T47D (cell line): ENCODE results near the gene TIMM8A.

ENCODE experiments used
- DNase-seq, 2 experiments: peaks; one replicate each; pipeline versions ENCODE4 v3.0.0 to v3.0.0-alpha.2; 2011 to 2012; ENCODE audit warnings: low read depth in 1 of 2, low spot score in 1 of 2
- JUND ChIP-seq: IDR thresholded peaks from 2 replicates; pipeline ENCODE4 v1.6.1; 2012; ENCODE audit warnings: low read depth
- in situ Hi-C: cut with HindIII; loops from 2 replicates; pipeline ENCODE4 v1.10.0; 2016; ENCODE audit warnings: low sequenced_read_pairs, low pct_unique_long_range_greater_than_20kb

TIMM8A gene

GRCh38 chrX:101348452-101349192 is at the start of gene TIMM8A:
TIMM8A (minus strand) TSS chrX:101348742; CDS start chrX:101348664, 78 bp downstream.
- no peak for TF ChIP-seq JUND
- peak; percentile 48 to 79 for DNase-seq
- in situ Hi-C loops: no loop called here

- TF ChIP-seq JUND: no peak
- DNase-seq: no peak
- in situ Hi-C loops: no loop called here
Observed at GRCh38 chrX:101397779-101398178, 49.2 kb upstream of the TIMM8A start.

GRCh38 chrX:101395789-101396188 is 47.2 kb upstream of the TIMM8A start:
- TF ChIP-seq JUND: no peak
- in situ Hi-C loops: no loop called here
- DNase-seq: no peak

GRCh38 chrX:101394372-101394771 is 45.8 kb upstream of the TIMM8A start:
- TF ChIP-seq JUND: no peak
- no peak for DNase-seq
- in situ Hi-C loops: no loop called here

GRCh38 chrX:101393530-101394305 is 45.2 kb upstream of the TIMM8A start:
- no peak for TF ChIP-seq JUND
- DNase-seq: no peak
- in situ Hi-C loops: no loop called here

- in situ Hi-C loops: no loop called here
- no peak for TF ChIP-seq JUND
- no peak for DNase-seq
Observed at GRCh38 chrX:101391831-101392230, 43.3 kb upstream of the TIMM8A start.

- DNase-seq: peak; percentile 35 to 89
- no peak for TF ChIP-seq JUND
- in situ Hi-C loops: no loop called here
Observed at GRCh38 chrX:101390664-101391525, 42.4 kb upstream of the TIMM8A start, which contains the start of gene RPL36A. RPL36A (plus strand) TSS chrX:101391011; CDS start chrX:101391044, 33 bp downstream.

- in situ Hi-C loops: no loop called here
- no peak for TF ChIP-seq JUND
- no peak for DNase-seq
Observed at GRCh38 chrX:101388604-101389003, 40.1 kb upstream of the TIMM8A start.

GRCh38 chrX:101386542-101386885 is 38.0 kb upstream of the TIMM8A start:
- no peak for DNase-seq
- no peak for TF ChIP-seq JUND
- in situ Hi-C loops: no loop called here

- TF ChIP-seq JUND: no peak
- DNase-seq: no peak
- in situ Hi-C loops: no loop called here
Observed at GRCh38 chrX:101385795-101386541, 37.4 kb upstream of the TIMM8A start, which contains the start of gene BTK. BTK (minus strand) TSS chrX:101386191; CDS start chrX:101375284, 10,907 bp downstream.

GRCh38 chrX:101385026-101385684 is 36.6 kb upstream of the TIMM8A start:
- no peak for DNase-seq
- in situ Hi-C loops: no loop called here
- TF ChIP-seq JUND: no peak
